Testis (tissue), 2 donors: Measurements from ENCODE around the gene PFN2.

ENCODE experiments used
- POLR2A ChIP-seq: fragments of 450-650 bp; IDR thresholded peaks from one replicate; pipeline ENCODE4 v1.6.1; 2017; ENCODE audit warnings: antibody characterized with exemption, mild to moderate bottlenecking, moderate library complexity
- TF ChIP-seq, protein P1 (sequence below), 3 experiments: fragments of 450-650 bp in 2 of 3; fragments of 200-600 bp in 1 of 3; sonication (generic) in 1 of 3; IDR thresholded peaks; one replicate each; pipeline ENCODE4 v1.5.1; 2016 to 2019; ENCODE audit warnings: antibody characterized with exemption in 3 of 3, mild to moderate bottlenecking in 2 of 3, moderate library complexity in 1 of 3

DNA sequence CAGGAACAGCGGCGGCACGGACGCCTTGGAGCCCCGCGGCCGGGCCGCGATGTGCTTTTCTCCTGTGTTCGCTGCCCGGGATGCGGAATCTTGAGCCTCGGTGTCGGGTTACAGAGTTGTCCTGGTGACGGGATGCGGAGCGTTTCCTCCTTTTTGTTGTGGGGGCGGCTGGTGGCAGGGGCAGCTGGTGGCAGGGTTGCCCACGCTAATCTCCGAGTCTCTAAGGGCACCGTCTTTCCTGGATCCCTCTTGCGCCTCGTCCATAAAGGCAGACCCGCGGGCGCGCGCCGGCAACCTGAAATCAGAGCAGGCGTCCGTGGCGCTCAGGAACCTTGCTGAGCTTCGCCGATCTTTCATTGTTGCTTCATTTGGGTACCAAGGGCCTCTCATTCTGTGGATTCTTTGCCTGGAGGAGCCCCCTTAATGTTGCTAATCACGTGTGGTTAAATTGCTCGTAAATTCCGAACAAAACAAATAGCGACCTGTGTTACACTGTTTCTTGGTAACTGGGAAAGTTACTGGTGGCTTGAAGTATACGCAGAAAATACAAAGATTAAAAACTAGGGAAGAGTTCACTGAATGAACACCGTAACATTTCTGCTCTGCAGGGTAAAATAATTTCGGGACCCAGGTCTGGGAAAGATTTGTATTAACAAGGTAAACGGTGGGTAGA is 844 bp upstream of the PFN2 start:
- TF ChIP-seq, protein P1, sequence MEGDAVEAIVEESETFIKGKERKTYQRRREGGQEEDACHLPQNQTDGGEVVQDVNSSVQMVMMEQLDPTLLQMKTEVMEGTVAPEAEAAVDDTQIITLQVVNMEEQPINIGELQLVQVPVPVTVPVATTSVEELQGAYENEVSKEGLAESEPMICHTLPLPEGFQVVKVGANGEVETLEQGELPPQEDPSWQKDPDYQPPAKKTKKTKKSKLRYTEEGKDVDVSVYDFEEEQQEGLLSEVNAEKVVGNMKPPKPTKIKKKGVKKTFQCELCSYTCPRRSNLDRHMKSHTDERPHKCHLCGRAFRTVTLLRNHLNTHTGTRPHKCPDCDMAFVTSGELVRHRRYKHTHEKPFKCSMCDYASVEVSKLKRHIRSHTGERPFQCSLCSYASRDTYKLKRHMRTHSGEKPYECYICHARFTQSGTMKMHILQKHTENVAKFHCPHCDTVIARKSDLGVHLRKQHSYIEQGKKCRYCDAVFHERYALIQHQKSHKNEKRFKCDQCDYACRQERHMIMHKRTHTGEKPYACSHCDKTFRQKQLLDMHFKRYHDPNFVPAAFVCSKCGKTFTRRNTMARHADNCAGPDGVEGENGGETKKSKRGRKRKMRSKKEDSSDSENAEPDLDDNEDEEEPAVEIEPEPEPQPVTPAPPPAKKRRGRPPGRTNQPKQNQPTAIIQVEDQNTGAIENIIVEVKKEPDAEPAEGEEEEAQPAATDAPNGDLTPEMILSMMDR (IDR thresholded peaks at IDR 0.05), result no peak
- TF ChIP-seq POLR2A, result no peak
